Coronary artery (tissue), 2 donors: ENCODE measurements around the gene APOBEC3A.
"Not testable (repeated sequence)": the region's sequence is repeated elsewhere in the genome, so short reads cannot be mapped to it uniquely, and the experiment has no call there.

Source experiments
- DNase-seq: peaks from one replicate; pipeline ENCODE4 v3.0.0-alpha.2; 2017; ENCODE audit warnings: low spot score
- H3K27ac ChIP-seq, 2 donors: fragments of 200-600 bp; sonication (generic); one replicate each; pipeline ENCODE4 v1.5.1; 2016 to 2019
- H3K4me3 ChIP-seq: fragments of 200-600 bp; sonication (generic); 2 replicates; pipeline ENCODE4 v1.5.1; 2016; ENCODE audit warnings: mild to moderate bottlenecking, moderate library complexity
- TF ChIP-seq, protein P1 (sequence below): fragments of 200-600 bp; sonication (generic); IDR thresholded peaks from one replicate; pipeline ENCODE4 v1.5.1; 2019; ENCODE audit warnings: antibody characterized with exemption

APOBEC3A gene

DNA sequence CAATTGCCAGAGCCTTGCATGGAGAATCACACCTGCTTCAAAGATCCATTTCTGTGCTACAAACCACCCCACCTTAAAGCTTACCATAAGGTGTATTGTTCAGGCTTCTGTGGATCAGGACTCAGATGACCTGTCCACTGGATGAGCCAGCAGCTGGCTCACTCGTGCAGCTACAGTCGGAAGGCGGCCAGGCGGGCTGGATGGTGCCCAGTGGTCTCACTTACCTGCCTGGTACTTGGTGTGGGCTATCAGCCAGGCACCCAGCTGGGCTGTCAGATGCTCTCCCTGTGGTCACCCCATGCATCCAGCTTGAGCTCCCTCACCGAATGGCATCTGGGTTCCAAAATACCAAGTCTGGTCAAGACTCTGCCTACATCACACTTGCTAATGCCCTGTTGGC, 13.8 kb downstream of the APOBEC3A start:
- TF ChIP-seq, protein P1, sequence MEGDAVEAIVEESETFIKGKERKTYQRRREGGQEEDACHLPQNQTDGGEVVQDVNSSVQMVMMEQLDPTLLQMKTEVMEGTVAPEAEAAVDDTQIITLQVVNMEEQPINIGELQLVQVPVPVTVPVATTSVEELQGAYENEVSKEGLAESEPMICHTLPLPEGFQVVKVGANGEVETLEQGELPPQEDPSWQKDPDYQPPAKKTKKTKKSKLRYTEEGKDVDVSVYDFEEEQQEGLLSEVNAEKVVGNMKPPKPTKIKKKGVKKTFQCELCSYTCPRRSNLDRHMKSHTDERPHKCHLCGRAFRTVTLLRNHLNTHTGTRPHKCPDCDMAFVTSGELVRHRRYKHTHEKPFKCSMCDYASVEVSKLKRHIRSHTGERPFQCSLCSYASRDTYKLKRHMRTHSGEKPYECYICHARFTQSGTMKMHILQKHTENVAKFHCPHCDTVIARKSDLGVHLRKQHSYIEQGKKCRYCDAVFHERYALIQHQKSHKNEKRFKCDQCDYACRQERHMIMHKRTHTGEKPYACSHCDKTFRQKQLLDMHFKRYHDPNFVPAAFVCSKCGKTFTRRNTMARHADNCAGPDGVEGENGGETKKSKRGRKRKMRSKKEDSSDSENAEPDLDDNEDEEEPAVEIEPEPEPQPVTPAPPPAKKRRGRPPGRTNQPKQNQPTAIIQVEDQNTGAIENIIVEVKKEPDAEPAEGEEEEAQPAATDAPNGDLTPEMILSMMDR = no peak
- Histone ChIP-seq H3K4me3 (no peak overlapping the region), H3K27ac (no peak overlapping the region)
- no peak for DNase-seq

DNA sequence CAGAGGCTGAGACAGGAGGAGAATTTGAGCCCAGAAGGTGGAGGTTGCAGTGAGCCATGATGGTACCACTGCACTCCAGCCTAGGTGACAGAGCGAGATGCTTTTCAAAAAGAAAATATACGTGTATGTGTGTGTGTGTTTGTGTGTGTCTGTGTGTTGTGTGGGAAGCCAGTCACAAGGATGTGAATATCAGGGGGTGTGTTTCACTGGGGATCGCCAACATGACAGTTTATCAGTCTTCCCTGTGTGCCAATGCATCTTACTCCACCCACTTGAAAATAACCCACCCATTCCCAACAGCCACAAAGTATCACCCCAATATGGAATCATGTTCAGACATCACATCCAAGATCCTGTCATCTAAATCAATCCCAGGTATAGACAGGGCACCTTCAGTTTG, 14.4 kb downstream of the APOBEC3A start:
- no peak overlapping the region for H3K4me3 ChIP-seq
- DNase-seq = no peak
- TF ChIP-seq, protein P1 = no peak
- no peak overlapping the region for H3K27ac ChIP-seq

DNA sequence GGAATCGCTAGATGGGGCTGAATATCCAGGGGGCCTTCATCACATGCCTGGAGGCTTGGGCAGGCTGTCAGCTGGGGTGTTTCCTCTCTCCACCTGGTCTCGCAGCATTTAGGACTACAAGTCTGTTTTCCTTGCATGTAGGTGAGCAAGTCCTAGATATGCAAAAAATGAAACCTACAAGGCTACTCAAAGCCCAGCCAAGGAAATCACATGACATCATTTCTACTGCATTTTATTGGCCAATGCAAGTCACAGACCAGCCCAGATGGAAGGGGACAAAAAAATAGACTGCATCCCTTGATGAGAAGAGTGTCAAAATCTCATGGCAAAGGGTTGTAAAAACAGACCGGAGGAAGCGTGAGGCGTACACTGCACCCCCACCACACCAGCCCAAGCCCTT, 15.1 kb downstream of the APOBEC3A start:
- H3K4me3 ChIP-seq = no peak overlapping the region
- TF ChIP-seq, protein P1 = no peak
- DNase-seq = no peak
- no peak overlapping the region for H3K27ac ChIP-seq

DNA sequence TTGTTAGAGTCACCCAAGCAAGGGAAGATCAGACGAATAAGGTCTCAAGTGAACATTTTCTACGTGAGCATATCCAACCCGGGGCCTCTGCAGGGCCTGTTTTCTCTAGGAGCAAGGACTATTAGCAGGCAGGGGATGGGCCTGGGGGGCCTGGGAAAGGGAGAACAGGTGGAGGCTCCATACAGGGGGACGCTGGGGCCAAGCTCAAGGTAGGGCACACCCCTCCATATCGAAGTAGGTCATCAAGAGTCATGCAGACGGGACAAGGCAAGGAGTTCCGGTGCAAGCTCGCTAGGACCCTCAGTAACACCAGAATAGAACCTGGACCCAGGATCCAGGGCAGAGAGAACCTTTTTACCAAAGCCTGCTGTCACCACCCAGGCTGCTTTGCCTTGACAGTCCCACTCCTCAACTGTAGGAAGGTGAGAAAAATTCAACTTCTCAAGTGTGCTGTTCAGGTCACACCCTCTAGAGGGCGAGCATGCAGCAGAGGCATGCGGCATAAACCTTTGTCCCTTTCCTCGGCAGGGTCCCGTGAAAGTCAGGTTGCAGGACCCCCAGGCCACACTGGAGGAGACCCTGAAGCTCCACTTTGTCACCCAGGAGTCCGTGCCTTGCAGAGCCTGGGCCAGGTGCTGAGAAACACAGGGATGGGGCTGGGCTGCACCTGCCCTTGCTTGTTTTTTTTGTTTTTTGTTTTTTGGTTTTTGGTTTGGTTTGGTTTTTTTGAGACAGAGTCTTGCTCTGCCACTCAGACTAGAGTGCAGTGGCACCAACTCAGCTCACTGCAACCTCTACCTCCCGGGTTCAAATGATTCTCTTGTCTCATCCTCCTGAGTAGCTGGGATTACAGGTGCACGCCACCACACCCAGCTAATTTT, 16.1 kb downstream of the APOBEC3A start:
- TF ChIP-seq, protein P1 = no peak
- no peak for DNase-seq
- Histone ChIP-seq H3K27ac (no peak overlapping the region), H3K4me3 (no peak overlapping the region)

DNA sequence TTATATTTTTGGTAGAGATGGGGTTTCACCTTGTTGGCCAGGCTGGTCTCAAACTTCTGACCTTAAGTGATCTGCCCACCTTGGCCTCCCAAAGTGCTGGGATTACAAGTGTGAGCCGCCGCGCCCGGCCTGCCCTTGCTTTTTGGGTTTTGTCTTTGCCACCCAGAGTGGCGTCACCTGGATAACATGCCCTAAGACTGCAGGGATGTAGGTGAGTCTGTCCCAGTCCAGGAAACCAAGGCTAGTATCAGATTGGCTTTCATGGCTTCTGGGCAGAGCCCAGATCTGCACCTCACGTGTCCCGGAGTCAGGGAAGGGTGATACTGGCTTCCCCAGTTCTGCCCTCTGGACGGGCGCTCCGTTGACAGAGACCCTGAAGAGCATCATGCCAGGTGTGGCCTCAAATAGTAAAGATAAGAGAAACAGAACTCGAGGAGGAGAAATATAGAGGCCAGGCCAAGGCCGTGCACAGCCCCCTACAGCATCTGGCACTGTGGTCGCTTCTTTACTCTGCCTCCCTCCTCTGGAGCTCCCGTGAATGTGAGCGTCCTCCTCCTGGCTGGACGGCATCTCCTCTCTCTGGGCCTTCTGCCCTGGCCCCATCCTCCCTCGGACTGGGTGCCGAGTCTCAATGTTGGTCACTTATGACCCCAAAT, 16.9 kb downstream of the APOBEC3A start:
- H3K27ac ChIP-seq = no peak overlapping the region
- DNase-seq = no peak
- TF ChIP-seq, protein P1 = no peak
- no peak overlapping the region for H3K4me3 ChIP-seq

DNA sequence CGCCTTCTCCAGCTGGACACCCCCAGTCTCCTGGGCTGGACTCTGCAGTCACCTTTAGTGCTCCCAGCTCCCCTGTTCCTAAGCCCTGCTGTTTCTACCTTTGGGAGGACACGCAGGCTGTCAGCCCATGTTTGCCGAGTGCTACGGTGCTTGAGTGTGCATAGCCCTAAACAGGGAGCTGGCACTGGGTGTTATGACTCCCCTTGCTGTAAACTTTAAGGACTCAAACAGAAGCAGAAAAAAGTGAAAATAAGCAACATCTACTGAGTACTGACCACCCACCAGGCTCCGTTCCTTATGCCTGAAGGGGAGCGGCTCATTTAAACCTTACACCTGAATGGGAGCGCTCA, 17.4 kb downstream of the APOBEC3A start:
- H3K4me3 ChIP-seq = no peak overlapping the region
- no peak overlapping the region for H3K27ac ChIP-seq
- DNase-seq = no peak
- TF ChIP-seq, protein P1 = no peak

DNA sequence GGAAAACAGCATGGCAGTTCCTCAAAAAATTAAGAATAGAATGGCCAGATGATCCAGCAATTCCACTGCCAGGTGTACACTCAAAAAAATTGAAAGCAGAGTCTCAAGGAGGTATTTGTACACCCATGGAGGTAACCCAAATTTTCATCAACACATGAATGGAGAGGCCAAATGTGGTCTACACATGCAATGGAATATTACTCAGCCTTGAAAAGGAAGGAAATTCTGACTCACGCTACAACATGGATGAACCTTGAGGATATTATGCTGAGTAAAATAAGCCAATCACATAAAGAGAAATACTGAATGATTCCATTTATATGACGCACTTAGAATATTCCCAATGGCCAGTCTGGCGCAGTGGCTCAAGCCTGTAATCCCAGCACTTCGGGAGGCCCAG, 19.9 kb downstream of the APOBEC3A start:
- not testable (repeated sequence) for H3K4me3 ChIP-seq, H3K27ac ChIP-seq, DNase-seq

DNA sequence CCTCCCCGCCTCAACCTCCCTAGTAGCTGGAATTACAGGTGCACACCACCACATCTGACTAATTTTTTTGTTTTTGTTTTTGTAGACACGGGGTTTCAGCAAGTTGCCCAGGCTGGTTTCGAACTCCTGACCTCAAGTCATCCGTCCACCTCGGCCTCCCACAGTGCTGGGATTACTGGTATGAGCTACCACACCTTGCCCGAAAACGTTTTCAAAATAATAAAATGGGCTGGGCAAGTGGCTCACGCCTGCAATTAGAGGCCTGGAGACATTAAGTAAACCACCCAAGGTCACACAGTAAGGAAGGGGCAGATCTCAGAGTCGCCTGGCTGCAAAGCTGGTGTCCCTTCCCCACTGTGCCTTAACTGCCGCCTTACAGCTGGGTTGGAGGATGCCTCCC, 23.2 kb downstream of the APOBEC3A start:
- not testable (repeated sequence) for DNase-seq, H3K27ac ChIP-seq, H3K4me3 ChIP-seq
